Measurements from ENCODE around the gene GFER. TPM values are rescaled to one million over a fixed set of nuclear protein-coding genes. Genes with fewer than 3 reads are reported as not detected.

Gene GFER
- total and polyA plus RNA-seq, 4 donors, result 7.4 to 63.5 (median 25.6) TPM

DNA sequence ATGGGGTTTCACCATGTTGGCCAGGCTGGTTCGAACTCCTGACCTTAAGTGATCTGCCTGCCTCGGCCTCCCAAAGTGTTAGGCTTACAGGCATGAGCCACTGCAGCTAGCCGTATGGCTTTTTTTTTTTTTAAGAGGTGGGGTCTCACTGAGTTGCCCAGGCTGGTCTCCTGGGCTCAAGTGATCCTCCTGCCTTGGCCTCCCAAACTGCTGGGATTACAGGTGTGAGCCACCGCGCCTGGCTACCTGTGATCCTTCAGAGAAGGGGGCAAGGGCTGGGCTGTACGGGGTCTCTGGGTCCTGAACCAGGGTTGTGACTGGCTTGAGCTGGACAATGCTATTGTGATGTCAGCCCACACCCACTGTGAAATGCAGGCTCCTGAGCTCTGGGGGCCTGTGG is 17.5 kb upstream of the GFER start, which contains the start of gene RNF151:
TSS of gene RNF151 (plus strand) at position 397 of the 400 bp plus-strand sequence. CDS start 26 bp downstream, outside the sequence.
- WGBS, 2 donors, result 99 to 100% methylated on average over 6 of the region's 6 CpGs
- DNase-seq, result no peak
- H3K27me3 ChIP-seq (ENCODE audit: control insufficient read depth in 3 of 3, insufficient read depth in 3 of 3, low read length in 2 of 3), result no peaks in the 10 kb centered on the region

DNA sequence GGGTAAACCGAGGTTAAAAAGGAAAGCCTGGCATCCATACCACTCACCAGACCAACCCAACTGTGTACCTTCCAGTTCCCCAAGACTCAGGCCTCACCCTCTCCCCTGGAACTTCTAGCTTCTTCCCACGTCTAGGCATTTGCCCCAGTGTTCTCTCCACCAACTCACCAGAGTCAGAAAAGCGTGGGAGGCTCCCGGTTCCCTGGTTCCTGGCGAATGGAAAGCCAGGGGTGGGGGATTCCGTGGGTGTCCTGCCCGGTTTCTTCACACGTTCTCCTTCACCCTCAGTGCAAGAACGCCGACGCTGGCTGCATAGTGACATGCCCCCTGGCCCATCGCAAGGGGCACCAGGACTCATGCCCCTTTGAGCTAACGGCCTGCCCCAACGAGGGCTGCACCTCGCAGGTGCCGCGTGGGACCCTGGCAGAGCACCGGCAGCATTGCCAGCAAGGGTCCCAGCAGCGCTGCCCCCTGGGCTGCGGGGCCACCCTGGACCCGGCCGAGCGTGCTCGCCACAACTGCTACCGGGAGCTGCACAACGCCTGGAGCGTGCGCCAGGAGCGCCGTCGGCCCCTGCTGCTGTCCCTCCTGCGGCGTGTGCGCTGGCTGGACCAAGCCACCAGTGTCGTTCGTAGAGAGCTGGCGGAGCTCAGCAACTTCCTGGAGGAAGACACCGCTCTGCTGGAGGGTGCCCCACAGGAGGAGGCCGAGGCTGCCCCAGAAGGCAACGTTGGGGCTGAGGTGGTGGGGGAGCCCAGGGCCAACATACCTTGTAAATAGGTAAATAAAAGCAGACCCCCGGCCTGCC is 15.6 kb upstream of the GFER start:
- Histone ChIP-seq H3K4me1 (ENCODE audit: control insufficient read depth in 5 of 5, insufficient read depth in 5 of 5, low read length in 5 of 5) (peaks cover 6 to 26% (median 10%) of the 10 kb centered on the region in 5 donors), H3K27ac (ENCODE audit: low read depth in 1 of 2, low read length in 1 of 2) (no peak overlapping the region), H3K27me3 (ENCODE audit: control insufficient read depth in 3 of 3, insufficient read depth in 3 of 3, low read length in 2 of 3) (no peaks in the 10 kb centered on the region), H3K9ac (ENCODE audit: insufficient read depth in 1 of 2, low read length in 2 of 2) (no peak overlapping the region), H3K9me3 (ENCODE audit: control insufficient read depth in 4 of 4, insufficient read depth in 3 of 4, low read length in 3 of 4) (no peaks in the 10 kb centered on the region), H3K4me3 (no peak overlapping the region), H3K36me3 (ENCODE audit: control insufficient read depth in 4 of 4, insufficient read depth in 4 of 4, low read length in 4 of 4) (peaks cover 0 to 11% (median 5%) of the 10 kb centered on the region in 4 donors)
- WGBS, 2 donors, result 90 to 92% methylated on average over 41 of the region's 41 CpGs
- TF ChIP-seq CTCF (IDR thresholded peaks at IDR 0.05; ENCODE audit: control extremely low read depth, extremely low read depth), result no peak
- DNase-seq (no peak), ATAC-seq (ENCODE audit: insufficient read depth, low FRiP score) (no peak)

More for the DNA sequence above, 17.5 kb upstream of the GFER start, which contains the start of gene RNF151:
- Histone ChIP-seq H3K4me3 (peak within 1 kb of the TSS; percentile 71), H3K4me1 (ENCODE audit: control insufficient read depth in 5 of 5, insufficient read depth in 5 of 5, low read length in 5 of 5) (peaks cover 3 to 26% (median 6%) of the 10 kb centered on the region in 5 donors), H3K9me3 (ENCODE audit: control insufficient read depth in 4 of 4, insufficient read depth in 3 of 4, low read length in 3 of 4) (no peaks in the 10 kb centered on the region), H3K36me3 (ENCODE audit: control insufficient read depth in 4 of 4, insufficient read depth in 4 of 4, low read length in 4 of 4) (peaks cover 6 to 18% (median 15%) of the 10 kb centered on the region in 4 donors), H3K27ac (ENCODE audit: low read depth in 1 of 2, low read length in 1 of 2) (peak within 1 kb of the TSS in 1 of 2 donors; percentile 97), H3K9ac (ENCODE audit: insufficient read depth in 1 of 2, low read length in 2 of 2) (peak within 1 kb of the TSS; percentile 76 to 78)
- no peak for ATAC-seq (ENCODE audit: insufficient read depth, low FRiP score)
- TF ChIP-seq CTCF (IDR thresholded peaks at IDR 0.05; ENCODE audit: control extremely low read depth, extremely low read depth), result no peak

DNA sequence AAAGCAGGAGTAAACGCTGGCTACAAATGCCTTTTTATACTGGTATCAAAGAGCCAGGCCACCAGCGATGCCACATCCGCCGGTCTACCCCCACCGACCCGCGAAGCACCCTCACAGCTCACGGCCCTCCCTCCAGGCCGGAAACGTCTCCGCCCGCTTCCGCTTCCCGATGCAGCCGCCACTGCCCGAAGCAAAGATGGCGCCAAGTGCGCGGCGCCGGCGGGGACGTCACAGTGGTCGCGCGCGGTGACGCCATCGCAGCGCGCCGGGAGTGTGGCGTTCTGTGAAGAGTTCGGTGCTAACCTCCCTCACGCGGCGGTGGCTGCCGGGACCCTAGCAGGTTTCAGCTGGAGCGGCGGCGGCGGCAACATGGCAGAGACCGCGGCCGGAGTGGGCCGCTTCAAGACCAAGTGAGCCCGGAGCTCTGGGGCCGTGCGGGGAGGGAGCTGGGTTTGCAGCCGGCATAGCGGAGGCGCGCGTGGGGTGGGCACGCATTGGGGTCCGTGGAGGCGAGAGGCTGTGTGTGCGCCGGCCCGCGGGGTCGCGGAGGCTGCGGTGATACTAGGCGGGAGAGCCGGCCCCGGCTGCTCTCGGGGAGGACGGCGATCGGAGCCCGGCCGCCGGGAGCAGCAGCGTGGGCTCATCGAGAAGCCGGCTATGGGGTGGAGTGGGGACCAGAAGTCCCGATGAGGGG is 12.1 kb upstream of the GFER start, which contains the start of gene TBL3:
TSS of gene TBL3 (plus strand) at position 258 of the 694 bp plus-strand sequence. CDS start at position 370, 112 bp downstream.
- 0% methylated on average over 78 of the region's 78 CpGs for WGBS, 2 donors
- Histone ChIP-seq H3K27ac (ENCODE audit: low read depth in 1 of 2, low read length in 1 of 2) (peak within 1 kb of the TSS; percentile 91), H3K36me3 (ENCODE audit: control insufficient read depth in 4 of 4, insufficient read depth in 4 of 4, low read length in 4 of 4) (peaks cover 0 to 31% (median 14%) of the 10 kb centered on the region in 4 donors), H3K27me3 (ENCODE audit: control insufficient read depth in 3 of 3, insufficient read depth in 3 of 3, low read length in 2 of 3) (no peaks in the 10 kb centered on the region), H3K4me1 (ENCODE audit: control insufficient read depth in 5 of 5, insufficient read depth in 5 of 5, low read length in 5 of 5) (peaks cover 0 to 11% (median 7%) of the 10 kb centered on the region in 5 donors), H3K9ac (ENCODE audit: insufficient read depth in 1 of 2, low read length in 2 of 2) (peak within 1 kb of the TSS; percentile 33 to 63), H3K9me3 (ENCODE audit: control insufficient read depth in 4 of 4, insufficient read depth in 3 of 4, low read length in 3 of 4) (peaks cover 0 to 12% (median 0%) of the 10 kb centered on the region in 4 donors), H3K4me3 (peak within 1 kb of the TSS; percentile 97)
- DNase-seq, result peak; percentile 94 to 97 (median 96)
- peak; percentile 12 for TF ChIP-seq CTCF (IDR thresholded peaks at IDR 0.05; ENCODE audit: control extremely low read depth, extremely low read depth)
- ATAC-seq (ENCODE audit: insufficient read depth, low FRiP score), result peak; percentile 89
